K562 (cell line): ENCODE results near the gene IGSF3. TPM values are rescaled to one million over a fixed set of nuclear protein-coding genes. Genes with fewer than 3 reads are reported as not detected.

Experiments
- CHCHD3 ChIP-seq: fragments of 250-450 bp; sonication (Bioruptor Pico); IDR thresholded peaks from 2 replicates; pipeline ENCODE4 v2.1.2; 2022; ENCODE audit warnings: mild to moderate bottlenecking
- EZH2 ChIP-seq: IDR thresholded peaks from 2 replicates; pipeline ENCODE4 v1.6.1; 2012; ENCODE audit warnings: low read depth, mild to moderate bottlenecking, inconsistent platforms, low read length, borderline replicate concordance
- MEF2A ChIP-seq: IDR thresholded peaks from 2 replicates; pipeline ENCODE4 v1.6.1; 2011; ENCODE audit warnings: low read depth, mild to moderate bottlenecking, low read length, moderate library complexity; ENCODE audit not compliant: control insufficient read depth
- MYC ChIP-seq, 2 experiments: fragments of 250-450 bp in 1 of 2; sonication (Bioruptor Pico) in 1 of 2; IDR thresholded peaks; 2 replicates each; pipeline versions ENCODE4 v1.5.1 to v1.6.1; 2012 to 2021; ENCODE audit warnings: low read depth in 2 of 2, borderline replicate concordance in 1 of 2, improper control_type of control experiment in 1 of 2, low read length in 1 of 2, mild to moderate bottlenecking in 1 of 2, moderate library complexity in 1 of 2
- RNF2 ChIP-seq: sonication (generic); IDR thresholded peaks from 2 replicates; pipeline ENCODE4 v1.6.1; 2016
- TBL1XR1 ChIP-seq, 2 experiments: IDR thresholded peaks; 2 replicates each; pipeline ENCODE4 v1.6.1; 2012; ENCODE audit warnings: improper control_type of control experiment in 2 of 2, low read length in 2 of 2, mild to moderate bottlenecking in 1 of 2
- YY1 ChIP-seq, 3 experiments: IDR thresholded peaks; 2 replicates each; pipeline ENCODE4 v1.6.1; 2011; ENCODE audit warnings: low read length in 2 of 3, mild to moderate bottlenecking in 2 of 3, moderate library complexity in 2 of 3, borderline replicate concordance in 1 of 3, control low read depth in 1 of 3, low read depth in 1 of 3; ENCODE audit not compliant: insufficient read depth in 3 of 3, insufficient replicate concordance in 2 of 3, control insufficient read depth in 1 of 3, insufficient read length in 1 of 3; ENCODE audit errors: extremely low read depth in 1 of 3
- ZNF23 ChIP-seq: fragments of 250-450 bp; sonication (Bioruptor Pico); IDR thresholded peaks from 2 replicates; pipeline ENCODE4 v1.4.0; 2020; ENCODE audit warnings: mild to moderate bottlenecking
- ZNF431 ChIP-seq: sonication (generic); formaldehyde crosslinking; IDR thresholded peaks from 2 replicates; pipeline ENCODE4 v1.8.0; 2022; ENCODE audit warnings: mild to moderate bottlenecking, missing genetic modification reagents
- ZSCAN32 ChIP-seq: fragments of 450-650 bp; formaldehyde crosslinking; IDR thresholded peaks from 2 replicates; pipeline ENCODE4 v1.4.0; 2020; ENCODE audit warnings: mild to moderate bottlenecking, moderate library complexity
- polyA plus RNA-seq, 8 experiments: library from polyadenylated mRNA; depleted of rRNA in 4 of 8; stranded (reverse) in 5 of 8; unstranded in 3 of 8; fragments of >200 nt; fragmentation: Nextera tagmentation in 2 of 8; fragmentation: Illumina TruSeq in 1 of 8; extraction: Ambion mirVana in 2 of 8; extraction: Trizol in 1 of 8; gene quantifications; 2 replicates each; pipeline versions ENCODE4 v1.2.1 to v1.2.3, GENCODE V29; 2011 to 2014; ENCODE audit warnings: inconsistent platforms in 1 of 8, missing spikeins in 1 of 8
- total RNA-seq, 7 experiments: library from RNA; depleted of rRNA in 6 of 7; stranded (reverse); fragments of >200 nt in 6 of 7; fragmentation: Illumina TruSeq in 2 of 7; extraction: Trizol in 2 of 7; gene quantifications; 2 replicates each; pipeline versions ENCODE4 v1.2.1 to v1.2.3, GENCODE V29; 2011 to 2021; ENCODE audit warnings: low replicate concordance in 1 of 7
- TF ChIP-seq, protein P1 (sequence below): fragments of 450-650 bp; IDR thresholded peaks from 2 replicates; pipeline ENCODE4 v1.6.1; 2017; ENCODE audit warnings: antibody characterized with exemption
- TF ChIP-seq, protein P2 (sequence below): sonication (generic); formaldehyde crosslinking; IDR thresholded peaks from 2 replicates; pipeline ENCODE4 v1.8.1; 2023; ENCODE audit warnings: missing genetic modification reagents, mild to moderate bottlenecking, borderline replicate concordance
- TF ChIP-seq, protein P3 (sequence below), 2 experiments: IDR thresholded peaks; 2 replicates each; pipeline ENCODE4 v1.6.1; 2012; ENCODE audit warnings: improper control_type of control experiment in 2 of 2, low read depth in 2 of 2, low read length in 2 of 2, borderline replicate concordance in 1 of 2
- TF ChIP-seq, protein P4 (sequence below), 2 experiments: fragments of 450-650 bp in 1 of 2; sonication (generic) in 1 of 2; formaldehyde crosslinking in 1 of 2; IDR thresholded peaks in 1 of 2; conservative IDR thresholded peaks in 1 of 2; 2 replicates each; pipeline versions ENCODE4 v1.6.1 to v1.8.1; 2016 to 2023; ENCODE audit warnings: mild to moderate bottlenecking in 2 of 2, moderate library complexity in 2 of 2, inconsistent platforms in 1 of 2, missing genetic modification reagents in 1 of 2

IGSF3 gene
- total and polyA plus RNA-seq, 9 of the 15 experiments (the other 6 are each of a cell fraction or from before 2014, with no cell fraction given) = 1.1 to 15.0 (median 8.3) TPM

DNA sequence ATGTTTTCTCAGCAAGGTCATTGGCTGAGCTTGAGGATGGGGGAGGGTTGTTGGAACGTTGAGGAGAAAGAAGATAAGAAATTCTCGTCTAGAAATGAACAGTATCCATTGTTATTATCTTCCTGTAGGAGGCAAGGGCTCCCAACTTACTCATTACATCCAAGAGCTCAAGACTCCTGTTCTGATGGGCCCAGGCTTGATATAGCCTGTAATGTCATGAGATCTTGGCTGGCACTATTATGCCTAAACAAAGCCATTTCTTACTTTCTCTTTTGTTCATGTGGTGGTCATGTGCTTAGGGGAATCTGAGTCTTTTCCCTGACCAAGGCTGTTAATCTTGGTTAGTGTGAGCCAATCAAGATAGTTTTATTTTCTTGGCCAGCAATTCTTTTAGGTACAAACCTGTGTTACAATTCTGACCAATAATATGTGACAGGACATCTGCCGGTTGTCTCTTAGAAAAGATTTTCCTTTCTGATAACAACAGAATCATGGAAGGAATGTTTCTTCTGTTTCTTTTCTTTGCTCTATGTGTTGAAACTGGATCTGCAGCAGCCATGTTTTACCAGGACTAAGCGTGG, 15.2 kb upstream of the IGSF3 start (continued):
- TF ChIP-seq, protein P1, sequence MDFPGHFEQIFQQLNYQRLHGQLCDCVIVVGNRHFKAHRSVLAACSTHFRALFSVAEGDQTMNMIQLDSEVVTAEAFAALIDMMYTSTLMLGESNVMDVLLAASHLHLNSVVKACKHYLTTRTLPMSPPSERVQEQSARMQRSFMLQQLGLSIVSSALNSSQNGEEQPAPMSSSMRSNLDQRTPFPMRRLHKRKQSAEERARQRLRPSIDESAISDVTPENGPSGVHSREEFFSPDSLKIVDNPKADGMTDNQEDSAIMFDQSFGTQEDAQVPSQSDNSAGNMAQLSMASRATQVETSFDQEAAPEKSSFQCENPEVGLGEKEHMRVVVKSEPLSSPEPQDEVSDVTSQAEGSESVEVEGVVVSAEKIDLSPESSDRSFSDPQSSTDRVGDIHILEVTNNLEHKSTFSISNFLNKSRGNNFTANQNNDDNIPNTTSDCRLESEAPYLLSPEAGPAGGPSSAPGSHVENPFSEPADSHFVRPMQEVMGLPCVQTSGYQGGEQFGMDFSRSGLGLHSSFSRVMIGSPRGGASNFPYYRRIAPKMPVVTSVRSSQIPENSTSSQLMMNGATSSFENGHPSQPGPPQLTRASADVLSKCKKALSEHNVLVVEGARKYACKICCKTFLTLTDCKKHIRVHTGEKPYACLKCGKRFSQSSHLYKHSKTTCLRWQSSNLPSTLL = no peak
- TF ChIP-seq CHCHD3 (CRISPR knock-in tag) (no peak), TBL1XR1 (IDR thresholded peaks at IDR 0.05; ENCODE audit: low read length in 2 of 2) (no peak), EZH2 (no peak), ZNF23 (CRISPR knock-in tag) (no peak), YY1 (IDR thresholded peaks at IDR 0.05; ENCODE audit: borderline replicate concordance in 1 of 3, control insufficient read depth in 1 of 3, extremely low read depth in 1 of 3, insufficient read depth in 3 of 3, insufficient read length in 1 of 3, insufficient replicate concordance in 2 of 3, low read depth in 1 of 3, low read length in 2 of 3) (no peak), MYC (IDR thresholded peaks at IDR 0.05; ENCODE audit: low read depth, low read length) (no peak), MYC (CRISPR knock-in tag; IDR thresholded peaks at IDR 0.05; ENCODE audit: borderline replicate concordance, low read depth) (no peak), ZSCAN32 (CRISPR knock-in tag) (no peak), ZNF431 (CRISPR knock-in tag) (no peak), RNF2 (no peak), MEF2A (no peak)
- TF ChIP-seq, protein P2, sequence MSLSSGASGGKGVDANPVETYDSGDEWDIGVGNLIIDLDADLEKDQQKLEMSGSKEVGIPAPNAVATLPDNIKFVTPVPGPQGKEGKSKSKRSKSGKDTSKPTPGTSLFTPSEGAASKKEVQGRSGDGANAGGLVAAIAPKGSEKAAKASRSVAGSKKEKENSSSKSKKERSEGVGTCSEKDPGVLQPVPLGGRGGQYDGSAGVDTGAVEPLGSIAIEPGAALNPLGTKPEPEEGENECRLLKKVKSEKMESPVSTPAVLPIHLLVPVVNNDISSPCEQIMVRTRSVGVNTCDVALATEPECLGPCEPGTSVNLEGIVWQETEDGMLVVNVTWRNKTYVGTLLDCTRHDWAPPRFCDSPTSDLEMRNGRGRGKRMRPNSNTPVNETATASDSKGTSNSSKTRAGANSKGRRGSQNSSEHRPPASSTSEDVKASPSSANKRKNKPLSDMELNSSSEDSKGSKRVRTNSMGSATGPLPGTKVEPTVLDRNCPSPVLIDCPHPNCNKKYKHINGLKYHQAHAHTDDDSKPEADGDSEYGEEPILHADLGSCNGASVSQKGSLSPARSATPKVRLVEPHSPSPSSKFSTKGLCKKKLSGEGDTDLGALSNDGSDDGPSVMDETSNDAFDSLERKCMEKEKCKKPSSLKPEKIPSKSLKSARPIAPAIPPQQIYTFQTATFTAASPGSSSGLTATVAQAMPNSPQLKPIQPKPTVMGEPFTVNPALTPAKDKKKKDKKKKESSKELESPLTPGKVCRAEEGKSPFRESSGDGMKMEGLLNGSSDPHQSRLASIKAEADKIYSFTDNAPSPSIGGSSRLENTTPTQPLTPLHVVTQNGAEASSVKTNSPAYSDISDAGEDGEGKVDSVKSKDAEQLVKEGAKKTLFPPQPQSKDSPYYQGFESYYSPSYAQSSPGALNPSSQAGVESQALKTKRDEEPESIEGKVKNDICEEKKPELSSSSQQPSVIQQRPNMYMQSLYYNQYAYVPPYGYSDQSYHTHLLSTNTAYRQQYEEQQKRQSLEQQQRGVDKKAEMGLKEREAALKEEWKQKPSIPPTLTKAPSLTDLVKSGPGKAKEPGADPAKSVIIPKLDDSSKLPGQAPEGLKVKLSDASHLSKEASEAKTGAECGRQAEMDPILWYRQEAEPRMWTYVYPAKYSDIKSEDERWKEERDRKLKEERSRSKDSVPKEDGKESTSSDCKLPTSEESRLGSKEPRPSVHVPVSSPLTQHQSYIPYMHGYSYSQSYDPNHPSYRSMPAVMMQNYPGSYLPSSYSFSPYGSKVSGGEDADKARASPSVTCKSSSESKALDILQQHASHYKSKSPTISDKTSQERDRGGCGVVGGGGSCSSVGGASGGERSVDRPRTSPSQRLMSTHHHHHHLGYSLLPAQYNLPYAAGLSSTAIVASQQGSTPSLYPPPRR (CRISPR knock-in tag) = no peak
- TF ChIP-seq, protein P3, sequence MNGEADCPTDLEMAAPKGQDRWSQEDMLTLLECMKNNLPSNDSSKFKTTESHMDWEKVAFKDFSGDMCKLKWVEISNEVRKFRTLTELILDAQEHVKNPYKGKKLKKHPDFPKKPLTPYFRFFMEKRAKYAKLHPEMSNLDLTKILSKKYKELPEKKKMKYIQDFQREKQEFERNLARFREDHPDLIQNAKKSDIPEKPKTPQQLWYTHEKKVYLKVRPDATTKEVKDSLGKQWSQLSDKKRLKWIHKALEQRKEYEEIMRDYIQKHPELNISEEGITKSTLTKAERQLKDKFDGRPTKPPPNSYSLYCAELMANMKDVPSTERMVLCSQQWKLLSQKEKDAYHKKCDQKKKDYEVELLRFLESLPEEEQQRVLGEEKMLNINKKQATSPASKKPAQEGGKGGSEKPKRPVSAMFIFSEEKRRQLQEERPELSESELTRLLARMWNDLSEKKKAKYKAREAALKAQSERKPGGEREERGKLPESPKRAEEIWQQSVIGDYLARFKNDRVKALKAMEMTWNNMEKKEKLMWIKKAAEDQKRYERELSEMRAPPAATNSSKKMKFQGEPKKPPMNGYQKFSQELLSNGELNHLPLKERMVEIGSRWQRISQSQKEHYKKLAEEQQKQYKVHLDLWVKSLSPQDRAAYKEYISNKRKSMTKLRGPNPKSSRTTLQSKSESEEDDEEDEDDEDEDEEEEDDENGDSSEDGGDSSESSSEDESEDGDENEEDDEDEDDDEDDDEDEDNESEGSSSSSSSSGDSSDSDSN (IDR thresholded peaks at IDR 0.05; ENCODE audit: borderline replicate concordance in 1 of 2, low read depth in 2 of 2, low read length in 2 of 2) = no peak
- TF ChIP-seq, protein P4, sequence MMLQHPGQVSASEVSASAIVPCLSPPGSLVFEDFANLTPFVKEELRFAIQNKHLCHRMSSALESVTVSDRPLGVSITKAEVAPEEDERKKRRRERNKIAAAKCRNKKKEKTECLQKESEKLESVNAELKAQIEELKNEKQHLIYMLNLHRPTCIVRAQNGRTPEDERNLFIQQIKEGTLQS (IDR thresholded peaks at IDR 0.05) = no peak
- TF ChIP-seq, protein P4 (CRISPR knock-in tag; conservative IDR thresholded peaks at IDR 0.05) = no peak
